ENCODE data around the gene CD180. TPM values are rescaled to one million over a fixed set of nuclear protein-coding genes. Genes with fewer than 3 reads are reported as not detected.

Gene CD180
- total and polyA plus RNA-seq, 3 experiments from 2014 or later, result 0.24 to 0.27 TPM; not detected in 1

DNA sequence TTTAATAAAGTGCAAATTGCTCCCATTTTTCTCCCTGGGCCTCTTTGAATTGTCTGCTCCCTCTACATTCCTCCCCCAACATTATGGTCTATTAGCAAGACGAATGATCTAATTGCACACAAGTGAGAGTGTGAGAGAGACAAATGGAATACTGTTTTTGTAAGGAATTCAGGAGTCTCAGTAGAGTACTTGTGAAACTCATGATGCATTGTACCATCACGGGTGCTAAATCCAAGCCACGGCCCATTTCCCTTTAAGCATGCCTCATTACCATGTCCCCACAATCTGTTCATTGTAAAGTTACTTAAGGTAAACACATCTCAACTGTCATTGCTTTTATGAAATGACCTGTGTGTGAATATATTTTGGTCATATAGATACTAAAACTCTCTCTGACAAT, 62.8 kb downstream of the CD180 start:
- H3K36me3 Mint-ChIP-seq, result peaks cover 5 to 47% (median 10%) of the 10 kb centered on the region in 3 donors
- H3K4me3 ChIP-seq (ENCODE audit: low read length), result no peak overlapping the region
- H3K27ac Mint-ChIP-seq, result no peak overlapping the region
- POLR2A ChIA-PET, result no interaction called here
- H3K9me3 Mint-ChIP-seq, result no peaks in the 10 kb centered on the region
- CTCF ChIA-PET, result no interaction called here
- no peaks in the 10 kb centered on the region for H3K4me1 ChIP-seq (ENCODE audit: insufficient read depth, low read length)
- H3K27ac ChIP-seq (ENCODE audit: low read depth, low read length), result no peak overlapping the region
- no peaks in the 10 kb centered on the region for H3K27me3 Mint-ChIP-seq
- no peaks in the 10 kb centered on the region for H3K27me3 ChIP-seq (ENCODE audit: insufficient read depth, low read length, poor library complexity, severe bottlenecking)
- peaks cover 5% of the 10 kb centered on the region for H3K36me3 ChIP-seq (ENCODE audit: insufficient read depth, low read length)
- no peak for DNase-seq
- H3K4me3 Mint-ChIP-seq, result no peak overlapping the region
- H3K4me1 Mint-ChIP-seq, result no peaks in the 10 kb centered on the region
- no peaks in the 10 kb centered on the region for H3K9me3 ChIP-seq (ENCODE audit: low read length)

DNA sequence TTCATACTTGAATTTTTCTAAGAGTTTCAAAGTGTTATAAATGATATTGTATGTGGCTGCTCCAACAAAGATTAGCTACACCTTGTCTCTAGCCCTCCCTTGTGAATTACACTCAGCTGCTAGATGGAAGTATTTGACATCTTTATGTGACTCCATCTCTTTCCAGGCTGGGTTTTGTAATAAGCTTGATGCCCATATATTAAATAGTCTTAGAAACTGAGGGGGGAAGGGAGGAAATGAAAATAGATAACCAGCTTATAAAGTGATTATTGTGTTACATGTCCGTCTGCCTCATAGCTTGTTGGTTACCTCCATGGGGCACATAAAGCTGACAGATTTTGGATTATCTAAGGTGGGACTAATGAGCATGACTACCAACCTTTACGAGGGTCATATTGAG, 63.4 kb downstream of the CD180 start:
- Histone ChIP-seq H3K36me3 (ENCODE audit: insufficient read depth, low read length) (peaks cover 5% of the 10 kb centered on the region), H3K9me3 (ENCODE audit: low read length) (no peaks in the 10 kb centered on the region), H3K27me3 (ENCODE audit: insufficient read depth, low read length, poor library complexity, severe bottlenecking) (no peaks in the 10 kb centered on the region), H3K27ac (ENCODE audit: low read depth, low read length) (no peak overlapping the region), H3K4me1 (ENCODE audit: insufficient read depth, low read length) (no peaks in the 10 kb centered on the region), H3K4me3 (ENCODE audit: low read length) (no peak overlapping the region)
- CTCF ChIA-PET, result no interaction called here
- no peak for DNase-seq
- H3K9me3 Mint-ChIP-seq, result no peaks in the 10 kb centered on the region
- no peak overlapping the region for H3K27ac Mint-ChIP-seq
- no peaks in the 10 kb centered on the region for H3K4me1 Mint-ChIP-seq
- peaks cover 5 to 47% (median 10%) of the 10 kb centered on the region in 3 donors for H3K36me3 Mint-ChIP-seq
- no peaks in the 10 kb centered on the region for H3K27me3 Mint-ChIP-seq
- H3K4me3 Mint-ChIP-seq, result no peak overlapping the region
- POLR2A ChIA-PET, result interaction anchor here (0.7 kb wide), 1 partner anchor 81 kb away, joined by 3 read pairs; no protein-coding TSS in a partner anchor

DNA sequence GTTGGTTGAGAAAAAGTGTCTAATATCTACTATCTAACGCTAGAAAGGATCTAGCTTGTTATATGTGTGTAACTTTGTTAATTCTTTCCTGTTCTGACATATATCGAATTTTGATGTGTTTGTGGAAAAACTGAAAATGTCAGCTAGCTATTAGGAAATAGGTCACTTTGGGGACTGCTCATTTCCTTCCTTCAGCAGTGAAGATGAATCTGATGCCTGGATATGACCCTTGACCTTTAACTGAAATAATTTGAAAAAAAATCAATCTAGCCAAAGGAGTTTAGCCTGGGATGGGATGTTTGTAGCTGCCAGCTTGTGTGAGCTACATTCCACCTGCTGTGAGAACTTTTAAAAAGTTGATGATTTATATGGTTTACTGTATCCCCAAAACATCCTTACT, 66.8 kb downstream of the CD180 start:
- Histone ChIP-seq H3K9me3 (ENCODE audit: low read length) (no peaks in the 10 kb centered on the region), H3K36me3 (ENCODE audit: insufficient read depth, low read length) (peaks cover 5% of the 10 kb centered on the region), H3K4me3 (ENCODE audit: low read length) (no peak overlapping the region), H3K27ac (ENCODE audit: low read depth, low read length) (no peak overlapping the region), H3K27me3 (ENCODE audit: insufficient read depth, low read length, poor library complexity, severe bottlenecking) (no peaks in the 10 kb centered on the region), H3K4me1 (ENCODE audit: insufficient read depth, low read length) (no peaks in the 10 kb centered on the region)
- H3K27ac Mint-ChIP-seq, result peak overlapping the region in 1 of 8 donors; percentile 29
- H3K27me3 Mint-ChIP-seq, result no peaks in the 10 kb centered on the region
- H3K4me1 Mint-ChIP-seq, result peaks cover 0 to 11% (median 5%) of the 10 kb centered on the region in 3 donors
- H3K4me3 Mint-ChIP-seq, result no peak overlapping the region
- POLR2A ChIA-PET, result no interaction called here
- DNase-seq, result no peak
- CTCF ChIA-PET, result no interaction called here
- H3K9me3 Mint-ChIP-seq, result no peaks in the 10 kb centered on the region
- peaks cover 3 to 42% (median 18%) of the 10 kb centered on the region in 3 donors for H3K36me3 Mint-ChIP-seq

Measured in CD8-positive, alpha-beta memory T cell (primary cell).